Ramos (cell line): ENCODE results near the gene SLC28A3.

Experiments
- in situ Hi-C: fragments of 300-500 bp; cut with MboI; formaldehyde crosslinking; loops from one replicate; pipeline ENCODE4 v1.14.3; 2022; ENCODE audit warnings: low sequenced_read_pairs; ENCODE audit not compliant: unreplicated experiment

SLC28A3 gene

DNA sequence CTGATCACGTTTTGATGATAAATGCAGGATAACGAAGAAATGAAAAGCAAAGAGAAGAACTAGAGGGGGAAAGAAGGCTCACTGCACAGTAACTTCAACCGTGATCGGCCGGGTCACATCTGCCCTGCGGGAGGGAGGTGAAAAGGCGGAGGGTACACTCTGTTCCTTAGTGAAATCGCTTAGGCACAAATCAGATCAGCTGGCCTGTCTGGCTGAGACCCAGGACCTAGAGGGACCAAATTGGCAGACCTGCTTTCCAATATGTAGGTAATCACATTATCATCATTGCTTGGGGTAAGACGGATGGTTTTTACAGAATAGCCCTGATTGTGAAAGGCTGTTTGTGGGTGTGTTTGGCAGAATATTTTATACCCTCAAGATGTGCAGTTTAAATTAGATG is 82.2 kb downstream of the SLC28A3 start:
- in situ Hi-C loops: no loop called here

DNA sequence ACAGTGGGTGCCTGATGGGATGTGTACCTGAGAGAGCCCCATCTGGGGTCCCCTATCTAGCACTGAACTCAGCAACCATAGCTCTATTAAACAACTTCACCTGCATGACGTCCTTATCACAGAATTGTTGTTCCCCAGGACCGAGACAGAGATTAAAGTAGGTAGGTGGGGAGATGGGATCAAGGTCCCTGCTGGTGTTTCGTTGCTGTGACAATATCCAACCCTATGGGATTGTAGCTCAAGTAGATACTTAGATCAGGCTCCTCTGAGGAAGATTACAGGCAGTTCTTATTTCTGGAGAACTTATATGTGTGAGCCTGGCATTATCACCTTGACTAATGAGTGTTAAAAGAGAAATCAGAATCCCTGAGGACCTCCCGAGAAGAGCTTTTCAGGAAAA is 84.9 kb downstream of the SLC28A3 start:
- in situ Hi-C loops: no loop called here

DNA sequence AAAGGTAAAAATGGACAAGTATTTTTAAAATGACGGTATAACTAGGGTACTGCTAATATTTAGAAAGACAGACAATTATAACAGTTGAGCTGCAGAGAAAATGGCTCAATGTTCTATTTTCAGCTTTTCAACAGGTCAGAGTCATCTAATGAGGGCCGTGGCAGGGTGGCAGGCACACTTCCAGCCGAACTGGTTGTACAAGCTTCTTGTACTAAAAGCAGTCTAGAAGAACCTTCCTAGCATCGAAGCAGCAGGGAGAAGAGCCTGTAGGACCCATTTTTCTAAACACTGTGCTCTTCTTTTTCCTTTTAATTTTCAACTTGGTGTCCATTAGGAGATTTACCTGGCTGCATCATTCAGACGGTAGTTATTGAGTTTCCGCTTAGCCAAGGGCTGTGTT is 85.6 kb downstream of the SLC28A3 start:
- in situ Hi-C loops: no loop called here

DNA sequence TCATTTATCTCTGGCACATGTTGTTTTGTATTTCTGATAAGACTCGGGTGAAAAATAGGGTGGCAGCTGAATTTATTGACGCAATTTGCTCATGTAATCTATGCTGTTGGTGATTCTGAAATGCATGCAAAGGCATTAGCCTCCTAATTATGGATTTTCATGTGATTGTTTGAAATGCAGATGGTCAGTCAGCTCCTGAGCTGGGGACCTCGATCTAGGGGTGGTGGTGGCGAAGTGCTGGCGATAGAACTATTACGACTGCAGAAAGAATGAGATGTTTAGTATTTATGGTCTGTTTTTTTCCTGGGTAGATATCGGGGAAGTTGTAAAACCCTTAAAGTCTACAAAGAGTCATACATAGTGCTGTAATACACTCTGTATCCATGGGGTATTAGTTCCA is 88.6 kb downstream of the SLC28A3 start:
- in situ Hi-C loops: no loop called here

DNA sequence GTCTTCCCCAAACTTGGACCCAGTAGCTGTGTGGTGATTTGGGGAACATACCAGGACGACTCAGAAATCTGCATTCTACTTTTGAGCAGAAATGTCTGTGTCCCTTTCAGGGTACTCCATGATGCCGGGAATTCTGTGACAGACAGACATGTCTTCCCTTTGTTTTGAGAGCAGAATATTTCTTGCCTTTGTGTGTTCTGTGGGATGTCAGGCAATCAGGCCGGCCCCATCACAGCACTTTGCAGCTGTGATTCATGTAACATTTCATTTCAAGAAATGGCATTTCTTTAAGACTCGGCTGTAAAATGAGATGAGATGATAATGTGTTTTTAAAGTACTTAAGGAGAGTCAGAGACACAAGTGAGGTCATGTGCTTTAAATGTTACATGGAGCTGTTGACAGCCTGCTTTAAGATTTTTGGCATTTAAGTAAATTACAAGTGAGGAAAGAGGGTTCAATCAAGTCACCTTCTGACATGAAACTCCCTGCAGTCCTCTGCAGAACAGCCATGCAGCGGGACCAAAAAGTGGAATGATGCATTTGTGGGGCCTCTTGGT is 98.7 kb downstream of the SLC28A3 start:
- in situ Hi-C loops: no loop called here

DNA sequence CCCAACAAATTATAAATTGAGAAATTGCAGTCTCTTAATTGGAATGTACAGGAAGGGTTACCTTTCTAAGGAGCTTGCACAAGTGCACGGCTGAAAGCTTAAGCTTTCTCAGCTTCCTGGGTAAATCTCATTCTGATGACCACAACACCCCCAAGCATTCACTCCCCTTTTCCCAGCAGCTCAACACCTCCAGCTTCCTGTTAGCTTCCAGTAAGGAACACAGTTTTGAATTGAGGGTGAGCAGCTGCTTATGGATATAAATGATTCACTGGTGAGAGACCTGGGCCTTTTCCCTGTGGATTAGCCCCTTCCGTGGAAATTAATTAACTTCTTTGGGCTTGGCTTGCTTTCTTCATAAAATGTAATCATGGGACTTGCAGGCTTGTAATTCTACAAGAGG is 101.2 kb downstream of the SLC28A3 start:
- in situ Hi-C loops: loop anchor here (10.0 kb wide), 1 partner anchor 55 kb away; no protein-coding TSS in a partner anchor

DNA sequence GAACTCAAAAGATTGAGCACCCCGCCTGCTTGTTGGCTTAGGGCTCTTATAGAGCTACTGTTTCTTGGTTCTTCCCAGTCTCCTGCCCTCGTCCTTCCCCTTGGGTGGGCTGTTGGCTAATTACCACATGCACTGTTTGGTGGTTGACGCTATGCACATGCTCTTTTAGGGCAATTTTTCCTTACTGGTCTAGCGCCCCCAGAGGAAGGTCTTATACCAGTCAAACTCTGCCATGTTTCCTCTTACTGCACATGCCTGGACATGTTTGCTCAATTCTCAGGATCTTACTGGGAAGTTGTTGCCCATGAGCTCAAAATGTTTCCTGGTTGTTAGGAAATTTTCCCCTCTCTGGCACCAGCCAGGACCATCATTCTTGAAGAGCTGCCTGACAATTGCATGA is 101.9 kb downstream of the SLC28A3 start:
- in situ Hi-C loops: loop anchor here (10.0 kb wide), 1 partner anchor 56 kb away; no protein-coding TSS in a partner anchor

DNA sequence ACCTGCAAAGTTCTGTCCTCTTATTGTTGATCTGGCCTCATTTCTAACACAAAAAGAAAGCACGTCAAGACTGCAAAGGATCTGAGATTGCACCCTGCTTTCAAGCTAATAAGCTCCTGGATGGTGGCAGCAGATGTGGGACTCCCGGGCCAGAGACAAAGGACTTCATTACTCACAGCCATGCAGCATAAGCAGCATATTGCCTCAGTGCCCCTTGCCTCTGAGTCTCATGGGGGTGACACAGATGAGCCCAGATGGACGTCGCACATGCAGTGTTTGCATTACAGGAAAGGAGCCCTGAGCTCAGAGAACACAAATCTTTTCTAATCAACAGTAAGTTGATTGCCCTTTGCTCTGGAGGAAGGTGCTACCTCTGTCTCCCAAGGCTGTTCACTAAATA is 105.0 kb downstream of the SLC28A3 start:
- in situ Hi-C loops: loop anchor here (10.0 kb wide), 1 partner anchor 59 kb away; no protein-coding TSS in a partner anchor

DNA sequence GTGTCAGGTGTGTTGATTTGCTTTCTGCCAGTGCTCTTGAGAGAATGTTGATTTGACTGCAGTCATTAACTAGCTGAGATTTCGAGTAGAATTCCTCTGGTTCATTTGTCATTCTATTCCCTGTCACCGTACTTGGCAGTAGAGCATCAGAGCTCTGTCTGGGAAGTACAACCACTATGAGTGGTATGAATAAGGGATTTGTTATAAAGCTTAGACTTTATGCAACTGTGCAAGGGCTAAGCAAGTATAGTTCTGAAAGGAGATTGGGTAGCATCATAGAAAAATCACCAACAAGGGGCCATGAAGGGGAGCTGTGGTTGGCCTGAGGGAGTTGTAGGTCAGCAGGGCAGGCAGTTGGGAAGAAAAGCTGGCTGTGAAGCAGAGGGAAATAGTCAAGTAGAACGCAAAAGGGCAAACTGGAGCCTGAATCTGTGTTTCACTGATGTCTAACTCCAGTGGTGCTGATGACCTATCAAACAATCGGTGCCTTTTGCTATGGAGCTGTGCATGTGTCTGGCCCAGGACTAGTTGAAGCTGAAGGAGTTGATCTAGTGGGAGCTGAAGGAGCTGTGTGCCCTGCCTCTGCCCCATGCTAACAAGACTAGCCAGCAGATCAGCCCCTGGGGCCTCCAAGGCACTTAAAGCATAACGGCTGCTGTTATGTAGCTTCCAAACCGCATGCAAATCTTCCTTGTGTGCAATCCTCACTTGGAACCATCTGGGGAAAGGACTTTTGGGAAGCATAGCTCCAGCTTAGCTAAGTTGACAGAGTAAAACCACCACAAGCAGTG is 110.0 kb downstream of the SLC28A3 start:
- in situ Hi-C loops: loop anchor here (10.0 kb wide), 1 partner anchor 64 kb away; no protein-coding TSS in a partner anchor

DNA sequence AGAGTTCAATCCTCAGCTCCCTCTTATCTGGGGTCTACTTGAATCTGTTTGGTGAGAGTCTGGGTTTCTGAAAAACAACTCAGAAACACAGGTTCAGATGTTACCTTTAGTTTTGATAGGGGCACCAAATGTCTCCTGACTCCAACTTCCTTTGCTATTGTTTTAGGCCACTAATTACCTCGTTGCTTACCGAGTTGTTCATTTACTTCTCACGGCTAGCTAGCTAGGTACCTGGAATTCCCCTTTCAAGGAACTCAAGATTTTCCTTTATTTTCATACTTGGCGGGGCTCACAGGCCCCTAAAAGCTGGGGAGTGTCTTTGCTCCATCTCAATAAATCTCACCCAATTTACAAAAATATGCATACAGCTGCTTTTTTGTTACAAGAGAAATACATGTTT is 111.4 kb downstream of the SLC28A3 start:
- in situ Hi-C loops: no loop called here

DNA sequence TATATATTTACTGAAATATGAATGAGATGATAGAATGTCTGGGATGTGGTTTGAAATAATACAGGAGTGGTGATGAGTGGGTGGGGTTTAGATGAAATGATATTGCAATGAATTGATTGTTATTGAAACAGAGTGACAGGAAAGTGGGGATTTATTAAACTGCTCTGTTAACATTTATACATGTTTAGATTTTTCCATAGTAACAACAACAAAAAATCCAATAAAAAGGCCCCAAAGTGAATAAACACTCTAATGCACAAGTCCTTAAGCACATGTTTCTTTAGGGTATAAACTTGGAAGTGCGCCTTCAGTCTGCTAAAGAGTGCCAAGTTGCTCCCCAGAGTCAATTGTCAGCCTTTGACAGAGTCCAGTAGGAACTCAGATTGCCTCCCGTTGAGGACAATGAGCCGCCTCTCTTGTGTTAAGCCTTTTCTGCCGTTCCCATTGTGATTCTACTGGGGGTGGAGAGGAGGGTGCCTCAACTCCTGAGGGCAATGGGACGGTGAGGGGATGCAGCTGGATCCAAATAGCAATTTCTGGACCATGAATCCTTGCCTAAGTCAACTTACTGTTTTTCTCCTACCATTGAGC is 112.3 kb downstream of the SLC28A3 start:
- in situ Hi-C loops: no loop called here

DNA sequence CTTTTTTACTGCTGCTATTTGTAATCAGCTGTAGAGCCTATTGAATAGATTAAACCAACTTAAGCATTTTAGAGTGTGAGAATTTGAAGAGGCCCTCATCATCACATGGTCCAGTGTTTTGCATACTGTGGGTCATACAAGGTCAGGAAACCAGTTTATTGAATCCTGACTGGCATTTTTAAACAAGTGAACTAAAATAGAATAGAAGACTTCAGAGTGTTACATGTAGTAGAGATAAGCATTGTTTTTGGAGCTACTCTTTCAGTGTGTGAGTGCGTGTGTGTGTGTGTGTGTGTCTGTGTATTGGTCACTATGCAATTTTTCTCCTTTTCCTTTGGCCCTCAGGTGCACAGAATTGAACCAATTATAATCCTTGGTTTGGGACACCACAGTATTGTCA is 114.4 kb downstream of the SLC28A3 start:
- in situ Hi-C loops: no loop called here
